GM19328 (cell line): ENCODE results near the gene MYLK.

Experiments
- ATAC-seq: cut with Tn5 transposase; IDR thresholded peaks from one replicate; pipeline ENCODE4 v1.9.1; 2021; ENCODE audit warnings: mild to moderate bottlenecking, moderate library complexity; ENCODE audit not compliant: unreplicated experiment

Gene MYLK

DNA sequence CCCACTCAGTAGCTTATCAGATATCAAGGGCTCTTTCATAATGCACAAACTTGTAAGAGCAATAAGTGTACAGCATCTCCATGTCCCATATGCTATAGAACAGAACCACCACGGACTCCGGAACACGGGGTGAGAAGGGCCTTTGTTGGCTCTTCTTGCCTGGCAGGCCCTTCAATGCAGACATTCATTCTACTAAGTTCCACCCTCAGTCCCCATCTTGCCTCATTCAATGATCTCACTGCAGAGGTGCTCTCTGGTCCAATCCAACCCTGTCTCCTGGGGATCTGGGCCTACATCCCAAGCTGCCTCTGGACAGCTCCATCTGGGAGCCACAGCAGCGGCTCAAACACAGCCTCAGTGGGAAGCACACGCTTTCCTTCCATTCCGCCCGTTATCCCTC is 316.1 kb downstream of the MYLK start:
- no peak for ATAC-seq

- no peak for ATAC-seq
Measured at GRCh38 chr3:123564056-123564455, 320.1 kb downstream of the MYLK start.

DNA sequence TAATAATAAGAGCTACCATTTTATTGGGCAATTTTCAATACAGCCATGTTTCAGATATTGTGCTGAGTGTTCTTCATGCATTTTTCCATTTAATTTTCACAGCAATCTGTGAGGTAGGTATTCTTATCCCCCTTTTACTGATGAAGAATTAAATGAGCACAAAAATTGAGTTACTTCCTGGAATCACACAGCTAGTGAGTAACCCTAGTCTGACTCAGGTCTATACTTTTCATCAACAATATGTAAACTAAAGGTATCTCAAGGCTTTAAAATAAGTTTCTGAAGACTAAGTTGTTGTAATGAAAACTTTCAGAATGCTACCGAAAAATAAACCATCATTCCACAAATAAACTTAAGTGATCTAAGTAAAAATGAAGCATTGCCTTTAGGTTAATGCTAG is 321.6 kb downstream of the MYLK start:
- no peak for ATAC-seq

DNA sequence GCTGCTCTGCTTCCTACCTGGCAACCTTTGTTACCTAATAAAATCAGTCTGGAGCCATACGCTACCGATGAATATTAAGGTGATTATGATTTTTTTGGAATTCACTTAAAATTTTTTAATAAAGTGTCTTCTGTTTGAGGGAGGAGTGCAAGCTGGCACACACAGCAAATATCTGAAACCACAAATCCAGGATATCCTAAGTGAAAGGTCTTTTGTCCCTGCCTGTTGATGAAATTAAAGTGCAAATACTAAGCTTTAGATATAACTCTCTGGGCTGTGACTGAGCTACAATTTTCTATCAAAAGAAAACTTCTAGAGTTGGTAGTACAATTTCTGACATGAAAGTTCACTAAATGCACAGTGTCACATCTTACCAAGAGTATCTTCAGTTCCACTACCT is 322.9 kb downstream of the MYLK start:
- ATAC-seq, result no peak
